B cell (primary cell): ENCODE data around the gene PTP4A1.

Experiments
- CTCF ChIP-seq: fragments of 200-600 bp; IDR thresholded peaks from one replicate; pipeline ENCODE4 v1.8.0; 2022; ENCODE audit warnings: antibody characterized with exemption, mild to moderate bottlenecking
- EZH2 ChIP-seq: IDR thresholded peaks from 2 replicates; pipeline ENCODE4 v1.6.1; 2012; ENCODE audit warnings: borderline replicate concordance, low read depth, mild to moderate bottlenecking, moderate library complexity, low read length; ENCODE audit not compliant: insufficient read depth, poor library complexity, severe bottlenecking

- TF ChIP-seq CTCF (peak; percentile 41), EZH2 (no peak)
Observed at GRCh38 chr6:63574554-63574900, 2.2 kb downstream of the PTP4A1 start.
